Esophagus squamous epithelium (tissue), 4 donors: ENCODE results near the gene ORC3.

ENCODE experiments used
- CTCF ChIP-seq, 6 experiments: fragments of 450-650 bp in 4 of 6; fragments of 200-600 bp in 2 of 6; sonication (generic) in 2 of 6; IDR thresholded peaks; one replicate each; pipeline ENCODE4 v1.5.1; 2016 to 2019; ENCODE audit warnings: antibody characterized with exemption in 6 of 6, mild to moderate bottlenecking in 4 of 6, moderate library complexity in 4 of 6
- POLR2A ChIP-seq, 4 donors: fragments of 450-650 bp; IDR thresholded peaks; one replicate each; pipeline ENCODE4 v1.6.1; 2017; ENCODE audit warnings: antibody characterized with exemption in 4 of 4, mild to moderate bottlenecking in 4 of 4, moderate library complexity in 3 of 4

- no peak for TF ChIP-seq POLR2A (IDR thresholded peaks at IDR 0.05)
- TF ChIP-seq CTCF (IDR thresholded peaks at IDR 0.05), result no peak
Observed at GRCh38 chr6:87543696-87544473, 46.0 kb upstream of the ORC3 start.
